GM18507 (cell line): ENCODE results near the gene COL8A2.

Experiments used
- DNase-seq: peaks from one replicate; pipeline ENCODE4 v3.0.0; 2011; ENCODE audit warnings: low read depth; ENCODE audit not compliant: insufficient read length; ENCODE audit errors: extremely low spot score
- FAIRE-seq: peaks from 2 replicates; lab custom pipeline; 2011; peaks lifted over from hg19 to GRCh38; lab: Jason Lieb, UNC

The COL8A2 gene

DNA sequence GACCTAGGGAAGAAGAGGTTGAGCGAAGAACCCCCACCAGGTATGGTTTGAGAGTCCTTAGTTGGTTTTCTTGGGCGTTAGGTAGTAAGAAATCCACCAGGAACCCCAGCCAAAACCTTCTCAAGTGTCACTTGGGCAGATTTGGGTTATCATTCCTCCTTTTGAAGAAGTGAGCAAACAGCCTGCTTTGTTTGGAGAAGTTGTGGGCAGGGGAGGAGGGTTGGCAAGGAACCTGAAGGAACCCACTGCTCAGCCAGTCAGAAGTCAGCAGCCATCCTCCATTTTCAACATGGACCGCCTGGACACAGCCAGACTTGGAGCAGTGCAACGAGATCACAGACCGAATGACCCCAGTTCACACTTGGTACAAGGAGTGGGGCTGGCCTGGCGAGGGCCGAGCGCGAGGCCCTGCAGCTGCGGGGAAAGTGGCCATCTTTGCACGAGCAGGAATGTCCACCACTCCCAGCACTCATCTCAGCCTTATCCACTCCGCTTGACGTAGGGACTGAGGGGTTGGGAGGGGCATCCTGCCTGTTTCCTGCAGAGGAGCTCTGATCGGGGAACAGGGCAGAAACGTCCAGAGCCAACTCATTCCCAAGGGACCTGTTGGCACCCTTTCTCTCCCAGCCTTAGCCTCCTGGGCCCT, 29.1 kb downstream of the COL8A2 start:
- DNase-seq (no peak), FAIRE-seq (no peak)

- DNase-seq = no peak
- no peak for FAIRE-seq
These were observed 30.4 kb downstream of the COL8A2 start for GRCh38 chr1:36094621-36095061.

DNA sequence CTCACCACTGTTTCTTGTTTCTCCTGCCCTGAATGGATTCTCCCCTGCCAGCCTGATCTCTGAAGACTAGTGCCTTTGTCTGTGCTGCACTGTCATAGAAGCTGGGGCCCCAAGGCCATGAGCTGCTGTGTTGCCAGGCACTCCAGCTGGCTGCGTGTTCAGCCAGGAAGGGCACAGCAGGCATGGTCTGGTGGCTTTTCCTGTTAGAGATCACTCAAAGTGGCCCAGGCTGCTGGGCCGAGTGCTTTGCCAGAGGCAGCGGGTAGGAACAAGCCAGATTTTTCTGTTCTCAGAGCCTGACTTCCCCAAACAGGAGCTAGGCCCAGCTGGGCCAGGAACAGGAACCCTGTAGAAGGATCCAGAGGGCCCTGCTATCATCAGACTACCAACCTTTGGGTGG, 31.1 kb downstream of the COL8A2 start:
- no peak for DNase-seq
- no peak for FAIRE-seq

DNA sequence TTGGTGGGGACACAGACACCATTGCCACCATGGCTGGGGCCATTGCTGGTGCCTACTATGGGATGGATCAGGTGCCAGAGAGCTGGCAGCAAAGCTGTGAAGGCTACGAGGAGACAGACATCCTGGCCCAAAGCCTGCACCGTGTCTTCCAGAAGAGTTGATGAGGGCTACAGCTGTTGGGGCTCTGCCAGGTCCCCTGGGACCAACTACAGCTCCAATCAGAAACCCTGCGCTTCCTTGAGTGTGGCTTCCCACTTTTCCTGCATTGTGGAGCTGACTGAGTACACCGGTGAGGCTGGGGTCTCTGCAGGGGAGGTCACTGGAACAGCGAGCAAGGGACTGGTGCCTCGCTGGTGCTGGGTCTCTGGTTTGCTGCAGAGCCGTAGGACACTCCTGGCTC, 31.8 kb downstream of the COL8A2 start:
- FAIRE-seq (no peak), DNase-seq (no peak)

DNA sequence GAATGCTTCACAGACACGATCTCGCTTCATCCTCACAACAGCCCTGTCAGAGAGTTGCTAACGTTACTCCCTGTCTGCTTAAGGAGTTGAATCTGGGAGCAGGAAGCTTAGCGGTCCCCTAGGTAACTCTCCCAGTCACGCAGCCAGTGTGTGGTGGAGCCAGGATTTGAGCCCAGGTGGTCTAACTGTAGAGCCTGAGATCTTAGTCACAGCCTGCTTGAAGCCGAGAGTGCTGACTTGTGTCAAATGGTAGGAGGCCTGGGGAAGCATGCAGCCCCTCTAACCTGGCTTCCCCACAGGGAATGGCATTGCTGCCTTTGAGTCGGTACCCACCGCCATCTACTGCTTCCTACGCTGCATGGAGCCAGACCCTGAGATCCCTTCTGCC, 32.2 kb downstream of the COL8A2 start:
- FAIRE-seq = no peak
- DNase-seq = no peak

GRCh38 chr1:36092166-36092797, 32.7 kb downstream of the COL8A2 start:
- DNase-seq = no peak
- no peak for FAIRE-seq

- DNase-seq (no peak), FAIRE-seq (no peak)
These were observed 33.3 kb downstream of the COL8A2 start for GRCh38 chr1:36091698-36092097.

GRCh38 chr1:36091141-36091540, 33.9 kb downstream of the COL8A2 start:
- DNase-seq = no peak
- FAIRE-seq = no peak

DNA sequence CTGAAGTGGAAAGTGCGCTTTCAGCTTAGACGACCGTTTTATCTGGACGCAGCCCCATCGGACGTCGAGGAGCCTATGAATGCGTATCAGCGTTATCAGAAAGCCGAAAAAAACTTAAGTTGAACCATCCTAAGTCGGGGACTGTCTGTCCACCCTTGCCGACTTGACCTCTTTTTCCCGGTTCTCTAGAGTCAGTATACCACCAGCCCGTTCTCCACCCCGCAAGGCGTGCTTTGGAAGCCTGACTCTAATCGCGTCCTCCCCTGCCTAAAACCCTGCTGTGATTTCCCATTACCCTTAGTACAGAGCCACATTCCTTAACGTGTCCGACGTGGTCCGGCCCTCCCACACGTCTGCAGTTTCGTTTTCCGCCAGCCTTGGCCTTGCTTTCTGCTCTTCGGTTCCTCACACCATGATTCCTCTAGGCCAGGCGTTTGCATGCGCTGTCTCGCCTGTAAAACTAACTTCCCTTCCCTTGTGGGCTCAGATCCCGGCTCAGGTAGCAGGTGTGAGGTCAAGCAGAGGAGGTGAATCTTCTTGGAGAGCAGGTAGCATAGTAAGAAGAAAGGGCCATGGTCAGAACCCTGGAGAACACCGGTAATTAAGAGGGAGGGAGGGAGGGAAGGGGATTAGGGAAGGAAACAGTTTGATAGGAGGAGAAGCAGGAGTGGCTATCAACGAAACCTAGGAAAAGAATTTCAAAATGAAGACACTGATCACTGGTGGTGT, 35.5 kb downstream of the COL8A2 start:
- peak; percentile 79 for FAIRE-seq
- no peak for DNase-seq

DNA sequence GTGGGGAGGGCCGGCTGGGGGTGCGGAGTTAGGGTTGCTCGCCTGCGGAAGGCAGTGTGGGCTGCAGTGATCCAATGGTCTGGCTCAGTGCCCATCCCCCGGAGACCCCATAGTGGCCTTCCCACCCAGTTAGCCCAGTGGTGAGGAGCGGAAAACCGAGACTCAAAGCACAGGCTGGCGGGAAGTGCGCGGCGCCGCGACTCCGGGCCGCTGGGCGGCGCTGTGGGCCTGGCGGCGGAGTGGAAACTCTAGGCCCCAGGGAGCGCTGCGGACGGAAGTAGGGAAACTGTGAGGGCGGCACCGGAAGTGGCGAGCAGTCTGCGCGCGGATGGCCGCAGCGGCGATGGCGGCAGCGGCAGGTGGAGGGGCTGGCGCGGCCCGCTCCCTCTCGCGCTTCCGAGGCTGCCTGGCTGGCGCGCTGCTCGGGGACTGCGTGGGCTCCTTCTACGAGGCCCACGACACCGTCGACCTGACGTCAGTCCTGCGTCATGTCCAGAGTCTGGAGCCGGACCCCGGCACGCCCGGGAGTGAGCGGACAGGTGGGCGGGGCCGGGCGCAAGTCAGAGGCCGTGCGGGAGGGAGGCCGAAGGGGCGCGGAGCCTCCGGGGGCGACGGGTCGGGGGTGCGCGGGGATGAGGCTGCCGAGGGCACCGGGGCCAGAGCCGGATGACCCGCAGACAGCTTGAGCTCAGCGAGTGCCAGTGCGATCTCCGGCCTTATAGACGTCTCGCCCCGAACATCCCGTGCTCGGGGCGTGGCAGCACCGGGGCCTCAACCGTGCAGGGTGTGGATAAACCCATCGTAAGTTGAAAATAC, 36.2 kb downstream of the COL8A2 start, which contains the start of gene ADPRS:
Gene ADPRS, plus strand, starts transcription at position 316 of the 816 bp plus-strand sequence. Its CDS starts 13 bp downstream, at position 329.
- FAIRE-seq (peak; percentile 93), DNase-seq (peak; percentile 93)

GRCh38 chr1:36088265-36088576, 36.8 kb downstream of the COL8A2 start:
- no peak for FAIRE-seq

GRCh38 chr1:36087233-36088123, 37.5 kb downstream of the COL8A2 start:
- no peak for FAIRE-seq
- no peak for DNase-seq

More at GRCh38 chr1:36088265-36088576, 36.8 kb downstream of the COL8A2 start:
- no peak for DNase-seq

DNA sequence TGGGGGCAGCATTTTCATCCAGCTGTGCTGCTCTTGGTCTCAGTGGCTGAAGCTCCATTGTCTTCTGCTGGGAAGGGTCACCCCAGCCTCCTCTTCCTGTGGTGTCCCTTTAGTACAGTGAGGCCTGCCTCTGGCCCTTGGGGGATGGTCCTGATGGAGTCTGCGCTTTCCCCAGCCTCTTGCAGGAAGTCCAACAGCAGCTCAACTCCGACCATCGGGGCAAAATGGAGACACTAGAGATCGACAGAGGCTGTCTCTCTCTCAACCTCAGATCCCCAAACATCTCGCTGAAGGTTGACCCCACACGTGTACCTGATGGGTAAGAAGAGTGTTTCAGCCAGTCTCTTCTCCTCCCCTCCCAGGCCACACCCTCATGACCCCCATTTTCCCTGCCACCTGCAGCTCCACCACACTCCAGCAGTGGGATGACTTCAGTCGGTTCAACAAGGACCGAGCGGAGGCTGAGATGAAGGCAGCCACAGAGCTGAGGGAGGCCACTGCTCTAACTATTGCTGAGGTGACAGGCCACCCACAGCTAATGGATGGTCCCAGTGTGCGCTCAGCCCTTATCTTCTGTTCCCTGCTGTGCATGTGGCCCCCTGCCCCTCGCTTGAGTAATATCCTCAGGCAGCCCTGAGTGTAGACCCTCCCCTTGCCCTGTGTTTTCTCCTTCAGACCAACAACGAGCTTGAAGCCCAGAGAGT, 38.3 kb downstream of the COL8A2 start:
- no peak for DNase-seq
- FAIRE-seq = no peak

DNA sequence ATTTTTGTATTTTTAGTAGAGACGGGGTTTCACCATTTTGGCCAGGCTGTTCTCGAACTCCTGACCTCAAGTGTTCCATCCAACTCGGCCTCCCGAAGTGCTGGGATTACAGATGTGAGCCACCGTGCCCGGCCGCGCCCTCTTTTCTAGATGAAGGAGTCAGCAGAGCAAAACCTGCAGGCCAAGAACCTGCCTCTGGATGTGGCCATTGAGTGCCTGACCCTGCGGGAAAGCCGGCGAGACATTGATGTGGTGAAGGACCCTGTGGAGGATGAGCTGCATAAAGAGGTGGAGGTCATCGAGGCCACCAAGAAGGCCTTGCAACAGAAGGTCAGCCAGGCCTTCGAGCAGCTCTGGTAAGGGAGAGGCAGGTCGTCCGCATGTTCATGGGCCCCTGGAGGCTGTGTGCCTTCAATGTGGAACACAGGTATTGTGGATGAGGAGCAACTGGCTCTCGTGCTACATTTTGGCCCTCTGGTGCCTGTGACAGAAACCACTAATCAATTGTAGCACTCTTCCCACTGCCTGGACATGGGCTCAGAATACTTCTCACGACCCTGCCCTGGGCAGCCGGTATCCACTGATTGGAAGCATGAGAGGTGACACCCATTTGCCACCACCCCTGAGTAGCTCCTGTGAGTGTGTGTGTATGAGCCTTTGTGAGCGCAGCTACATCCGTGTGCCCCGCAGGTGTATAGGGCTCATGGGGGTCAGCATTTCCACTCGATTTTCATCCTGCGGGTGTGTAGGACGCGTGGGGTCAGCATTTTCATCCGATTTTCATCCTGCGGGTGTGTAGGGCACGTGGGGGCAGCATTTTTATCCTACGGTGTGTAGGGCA, 39.1 kb downstream of the COL8A2 start:
- no peak for DNase-seq
- no peak for FAIRE-seq

DNA sequence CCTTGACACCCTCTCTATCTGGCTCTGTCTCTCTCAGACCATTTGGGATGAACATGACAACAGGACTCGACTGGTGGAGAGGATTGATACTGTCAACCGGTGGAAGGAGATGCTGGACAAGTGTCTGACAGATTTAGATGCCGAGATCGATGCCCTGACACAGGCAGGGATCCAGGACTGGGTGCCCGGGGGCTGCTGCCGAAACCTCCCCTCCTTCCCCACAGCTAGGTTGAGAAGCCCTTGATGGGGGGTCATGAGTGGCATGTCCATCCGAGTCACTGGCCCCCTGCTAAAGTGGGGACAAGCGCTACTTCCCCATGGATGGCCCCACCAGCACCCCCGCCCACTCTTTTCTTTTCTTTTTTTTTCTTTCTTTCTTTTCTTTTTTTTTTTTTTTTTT, 39.9 kb downstream of the COL8A2 start:
- FAIRE-seq (no peak), DNase-seq (no peak)

DNA sequence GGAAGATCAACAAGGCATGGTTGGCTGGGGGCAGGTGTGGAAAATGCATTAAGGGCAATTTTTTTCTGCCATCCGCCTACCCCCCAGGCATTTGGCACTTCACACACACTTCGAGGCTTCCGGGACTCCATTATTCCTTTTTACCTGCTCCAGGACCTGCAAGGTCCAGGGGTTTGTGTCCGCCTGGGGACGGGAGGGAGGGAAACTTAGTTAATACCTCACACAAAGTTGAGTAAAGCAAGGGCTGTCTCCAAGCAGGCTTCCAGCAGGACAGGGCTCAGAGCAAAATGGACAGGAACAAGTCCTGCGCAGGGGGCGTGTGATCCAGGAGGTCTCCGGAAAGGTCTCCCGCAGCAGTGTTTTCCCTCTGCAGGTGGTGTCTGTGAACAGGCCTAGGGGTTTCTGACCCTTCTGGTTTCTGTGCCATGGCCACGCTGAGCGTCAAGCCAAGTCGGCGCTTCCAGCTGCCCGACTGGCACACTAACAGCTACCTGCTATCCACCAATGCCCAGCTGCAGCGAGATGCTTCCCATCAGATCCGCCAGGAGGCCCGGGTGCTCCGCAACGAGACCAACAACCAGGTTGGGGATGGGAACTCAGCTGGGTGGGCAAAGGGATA, 40.4 kb downstream of the COL8A2 start:
- no peak for DNase-seq
- FAIRE-seq = no peak
